Measurements from ENCODE around the gene PFDN2.

- TF ChIP-seq, protein P1, sequence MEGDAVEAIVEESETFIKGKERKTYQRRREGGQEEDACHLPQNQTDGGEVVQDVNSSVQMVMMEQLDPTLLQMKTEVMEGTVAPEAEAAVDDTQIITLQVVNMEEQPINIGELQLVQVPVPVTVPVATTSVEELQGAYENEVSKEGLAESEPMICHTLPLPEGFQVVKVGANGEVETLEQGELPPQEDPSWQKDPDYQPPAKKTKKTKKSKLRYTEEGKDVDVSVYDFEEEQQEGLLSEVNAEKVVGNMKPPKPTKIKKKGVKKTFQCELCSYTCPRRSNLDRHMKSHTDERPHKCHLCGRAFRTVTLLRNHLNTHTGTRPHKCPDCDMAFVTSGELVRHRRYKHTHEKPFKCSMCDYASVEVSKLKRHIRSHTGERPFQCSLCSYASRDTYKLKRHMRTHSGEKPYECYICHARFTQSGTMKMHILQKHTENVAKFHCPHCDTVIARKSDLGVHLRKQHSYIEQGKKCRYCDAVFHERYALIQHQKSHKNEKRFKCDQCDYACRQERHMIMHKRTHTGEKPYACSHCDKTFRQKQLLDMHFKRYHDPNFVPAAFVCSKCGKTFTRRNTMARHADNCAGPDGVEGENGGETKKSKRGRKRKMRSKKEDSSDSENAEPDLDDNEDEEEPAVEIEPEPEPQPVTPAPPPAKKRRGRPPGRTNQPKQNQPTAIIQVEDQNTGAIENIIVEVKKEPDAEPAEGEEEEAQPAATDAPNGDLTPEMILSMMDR (IDR thresholded peaks at IDR 0.05) = no peak
- TF ChIP-seq POLR2A (IDR thresholded peaks at IDR 0.05) = no peak
Measured at GRCh38 chr1:161137881-161138280, 20.0 kb upstream of the PFDN2 start.

Data from thyroid gland (tissue), 4 donors.